ENCODE data around the gene TMEM245. TPM values are rescaled to one million over a fixed set of nuclear protein-coding genes. Genes with fewer than 3 reads are reported as not detected.

The TMEM245 gene
- total RNA-seq, 2 experiments from 2014 or later = 33.3 TPM

DNA sequence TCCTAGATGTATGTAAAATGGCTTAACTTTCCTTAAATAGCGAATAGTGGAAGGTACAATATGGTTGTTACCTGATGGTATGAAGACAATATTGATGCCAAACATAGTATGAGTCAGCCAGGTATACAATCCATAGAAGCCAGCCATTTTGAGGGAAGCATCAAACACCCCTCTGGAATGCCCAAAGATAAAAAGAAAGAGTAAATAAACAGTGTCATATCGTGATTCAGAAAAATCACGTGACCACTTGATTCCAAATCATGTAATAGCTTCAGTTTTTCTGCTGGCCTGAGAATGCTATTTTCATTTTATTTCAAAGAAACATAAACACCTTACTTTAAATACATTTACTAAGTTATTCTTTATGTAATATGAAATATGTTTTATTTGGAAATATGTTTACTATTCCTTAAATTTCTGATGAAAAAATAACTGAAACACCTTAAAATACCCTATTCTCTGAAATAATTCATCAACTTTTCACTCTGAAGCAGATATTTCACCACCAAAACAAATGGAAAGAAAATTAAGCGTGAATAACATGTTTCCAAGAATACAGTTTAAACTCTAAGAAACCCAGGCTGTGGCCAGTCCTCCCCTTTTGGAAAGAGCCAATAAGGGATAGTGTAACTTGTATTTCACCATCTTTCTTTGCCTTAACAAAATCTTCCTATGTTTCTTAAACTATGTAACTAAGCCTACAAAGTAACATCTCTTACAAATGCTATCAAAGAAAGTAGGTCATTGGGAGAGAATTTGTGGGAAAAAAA, 81.6 kb downstream of the TMEM245 start:
- DNase-seq = no peak
- H3K4me1 Mint-ChIP-seq = no peaks in the 10 kb centered on the region
- no peaks in the 10 kb centered on the region for H3K27me3 Mint-ChIP-seq
- no peak overlapping the region for H3K4me3 Mint-ChIP-seq
- peaks cover 49% of the 10 kb centered on the region for H3K36me3 Mint-ChIP-seq (ENCODE audit: low read depth)
- CTCF ChIA-PET = no interaction called here
- no peak overlapping the region for H3K27ac Mint-ChIP-seq
- POLR2A ChIA-PET = no interaction called here
- no peaks in the 10 kb centered on the region for H3K9me3 Mint-ChIP-seq

GRCh38 chr9:109036744-109037680, 82.7 kb downstream of the TMEM245 start:
- ChIA-PET CTCF (no interaction called here), POLR2A (no interaction called here)
- no peak for DNase-seq

GRCh38 chr9:109035684-109036423, 83.9 kb downstream of the TMEM245 start:
- DNase-seq = no peak
- CTCF ChIA-PET = no interaction called here

More at GRCh38 chr9:109036744-109037680, 82.7 kb downstream of the TMEM245 start:
- Mint-ChIP-seq H3K4me1 (no peaks in the 10 kb centered on the region), H3K36me3 (ENCODE audit: low read depth) (peaks cover 45% of the 10 kb centered on the region), H3K27ac (no peak overlapping the region), H3K9me3 (no peaks in the 10 kb centered on the region), H3K4me3 (no peak overlapping the region), H3K27me3 (no peaks in the 10 kb centered on the region)

DNA sequence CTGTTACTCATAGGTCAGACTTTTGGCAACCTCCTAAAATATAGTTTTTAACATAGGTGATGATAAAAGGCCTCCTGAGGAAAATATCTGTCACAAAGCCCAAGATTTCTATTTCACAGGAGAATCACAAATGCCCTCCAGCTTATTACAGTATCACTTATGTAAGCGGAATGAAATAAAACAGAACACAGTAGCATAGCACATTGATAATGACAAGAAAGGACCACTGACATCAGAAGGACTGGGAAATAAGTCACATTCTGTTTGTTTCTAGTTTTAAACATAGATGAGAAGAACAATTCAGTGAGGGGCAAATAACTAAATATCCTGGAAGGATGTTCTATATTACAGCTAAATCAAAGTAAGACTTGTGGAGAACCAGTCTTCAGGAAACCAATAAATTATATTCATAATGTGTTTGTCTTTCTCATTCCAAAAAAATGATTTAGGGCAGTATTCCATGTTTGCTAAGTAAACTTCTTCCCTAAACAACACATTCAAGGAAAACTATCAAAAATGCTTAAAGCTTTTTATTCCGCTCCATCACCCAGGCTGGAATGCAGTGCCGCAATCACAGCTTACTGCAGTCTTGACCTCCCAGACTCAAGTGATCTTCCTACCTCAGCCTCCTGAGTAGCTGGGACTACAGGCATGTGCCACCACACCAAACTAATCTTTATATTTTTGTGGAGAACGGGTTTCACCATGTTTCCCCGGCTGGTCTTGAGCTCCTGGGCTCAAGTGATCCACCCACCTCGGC, 85.6 kb downstream of the TMEM245 start:
- no peak overlapping the region for H3K4me3 Mint-ChIP-seq
- POLR2A ChIA-PET = interaction anchor here (1.2 kb wide), 1 partner anchor 22 kb away, joined by 3 read pairs; no protein-coding TSS in a partner anchor
- H3K27ac Mint-ChIP-seq = no peak overlapping the region

More at GRCh38 chr9:109035684-109036423, 83.9 kb downstream of the TMEM245 start:
- H3K36me3 Mint-ChIP-seq (ENCODE audit: low read depth) = peaks cover 49% of the 10 kb centered on the region
- no peak overlapping the region for H3K4me3 Mint-ChIP-seq
- no peak overlapping the region for H3K27ac Mint-ChIP-seq
- POLR2A ChIA-PET = no interaction called here
- H3K27me3 Mint-ChIP-seq = no peaks in the 10 kb centered on the region
- H3K9me3 Mint-ChIP-seq = no peaks in the 10 kb centered on the region
- no peaks in the 10 kb centered on the region for H3K4me1 Mint-ChIP-seq

DNA sequence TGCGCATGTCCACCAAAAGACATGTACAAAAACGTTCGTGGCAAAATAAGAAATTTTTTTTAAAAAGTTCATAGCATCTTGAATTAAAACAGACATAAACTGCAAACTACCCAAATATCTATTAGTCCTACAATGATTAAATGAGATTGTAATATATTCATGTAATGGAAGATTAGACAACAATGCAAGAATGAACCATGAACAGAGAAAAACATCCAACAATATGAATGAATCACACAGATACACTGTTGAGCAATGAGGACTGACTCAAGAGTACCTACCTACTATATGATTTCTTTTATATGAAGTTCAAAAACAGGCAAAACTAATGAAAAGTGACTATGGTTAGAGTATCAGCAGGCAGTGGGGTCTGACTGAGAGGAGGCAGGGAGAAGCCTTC, 88.5 kb downstream of the TMEM245 start:
- Mint-ChIP-seq H3K4me3 (no peak overlapping the region), H3K4me1 (no peaks in the 10 kb centered on the region), H3K27ac (no peak overlapping the region), H3K36me3 (ENCODE audit: low read depth) (peaks cover 46% of the 10 kb centered on the region), H3K9me3 (no peaks in the 10 kb centered on the region), H3K27me3 (no peaks in the 10 kb centered on the region)
- POLR2A ChIA-PET = no interaction called here
- CTCF ChIA-PET = no interaction called here
- DNase-seq = no peak

More for the DNA sequence above, 85.6 kb downstream of the TMEM245 start:
- no peak for DNase-seq
- H3K27me3 Mint-ChIP-seq = no peaks in the 10 kb centered on the region
- H3K9me3 Mint-ChIP-seq = no peaks in the 10 kb centered on the region
- CTCF ChIA-PET = no interaction called here
- H3K4me1 Mint-ChIP-seq = no peaks in the 10 kb centered on the region
- H3K36me3 Mint-ChIP-seq (ENCODE audit: low read depth) = peaks cover 52% of the 10 kb centered on the region

- Mint-ChIP-seq H3K4me1 (no peaks in the 10 kb centered on the region), H3K4me3 (no peak overlapping the region), H3K27ac (no peak overlapping the region), H3K27me3 (no peaks in the 10 kb centered on the region), H3K9me3 (no peaks in the 10 kb centered on the region), H3K36me3 (ENCODE audit: low read depth) (peaks cover 44% of the 10 kb centered on the region)
- DNase-seq = no peak
- ChIA-PET POLR2A (no interaction called here), CTCF (no interaction called here)
Measured at GRCh38 chr9:109030426-109030825, 89.3 kb downstream of the TMEM245 start.

DNA sequence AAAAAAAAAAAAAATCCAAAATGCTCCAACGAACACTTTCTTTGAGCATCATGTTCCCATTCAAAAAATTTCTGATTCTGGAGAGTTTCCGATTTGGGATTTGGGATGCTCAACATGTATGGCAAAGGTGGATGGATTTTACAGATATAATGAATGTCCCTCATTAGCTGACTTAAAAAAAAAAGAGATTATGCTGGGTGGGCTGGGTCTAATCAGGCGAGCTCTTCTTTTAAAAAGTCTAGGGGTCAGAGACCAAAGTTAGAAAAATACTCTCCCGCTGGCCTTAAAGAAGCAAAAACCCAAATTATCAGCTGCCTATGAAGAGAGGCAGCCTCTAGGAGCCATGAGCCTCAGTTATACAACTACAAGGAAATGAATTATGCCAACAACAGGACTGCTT, 91.3 kb downstream of the TMEM245 start:
- no peak for DNase-seq
- ChIA-PET CTCF (no interaction called here), POLR2A (no interaction called here)
- Mint-ChIP-seq H3K36me3 (ENCODE audit: low read depth) (peaks cover 38% of the 10 kb centered on the region), H3K4me3 (no peak overlapping the region), H3K4me1 (no peaks in the 10 kb centered on the region), H3K9me3 (no peaks in the 10 kb centered on the region), H3K27me3 (no peaks in the 10 kb centered on the region), H3K27ac (no peak overlapping the region)

DNA sequence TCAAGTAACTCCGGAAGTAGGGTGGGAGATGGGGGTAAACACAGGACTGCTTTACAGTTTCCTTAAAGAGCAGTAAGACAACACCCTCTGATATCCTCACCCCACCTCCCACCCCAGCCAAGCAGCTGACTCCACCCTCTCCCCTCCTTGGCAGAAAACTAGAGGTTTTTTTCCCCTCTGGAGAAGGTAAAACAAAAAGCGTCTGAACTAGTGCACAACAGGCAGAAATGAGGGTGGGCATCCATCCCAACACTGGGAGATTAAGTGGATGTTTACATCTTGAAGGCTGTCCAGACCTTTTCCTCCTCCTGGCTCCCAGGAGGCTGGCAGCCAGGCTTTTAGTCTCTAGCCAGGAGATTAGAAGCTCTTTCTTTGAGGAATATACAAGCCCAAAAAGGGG, 92.6 kb downstream of the TMEM245 start:
- POLR2A ChIA-PET = no interaction called here
- no peak overlapping the region for H3K4me3 Mint-ChIP-seq
- H3K36me3 Mint-ChIP-seq (ENCODE audit: low read depth) = peaks cover 32% of the 10 kb centered on the region

DNA sequence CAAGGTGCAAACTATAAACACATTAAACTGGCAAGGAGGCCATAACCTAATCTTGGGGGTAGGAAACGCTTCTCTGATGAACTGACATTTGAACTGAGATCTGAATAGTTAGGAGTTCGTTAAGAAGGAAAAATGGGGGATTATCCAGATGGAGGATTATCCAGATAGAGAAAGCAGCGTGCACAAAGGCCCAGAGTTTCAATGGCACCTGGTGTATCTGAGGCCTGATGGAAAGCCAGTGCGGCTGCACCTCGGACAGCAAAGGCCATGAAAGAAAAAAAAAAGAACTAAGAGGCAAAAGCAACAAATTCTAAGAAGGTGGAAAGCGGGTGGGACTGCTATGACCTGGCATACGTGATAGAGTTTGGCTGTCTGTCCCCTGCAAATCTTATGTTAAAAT, 93.4 kb downstream of the TMEM245 start:
- peaks cover 25% of the 10 kb centered on the region for H3K36me3 Mint-ChIP-seq (ENCODE audit: low read depth)
- no peak overlapping the region for H3K27ac Mint-ChIP-seq
- H3K9me3 Mint-ChIP-seq = no peaks in the 10 kb centered on the region
- no peak overlapping the region for H3K4me3 Mint-ChIP-seq
- ChIA-PET POLR2A (no interaction called here), CTCF (no interaction called here)
- no peak for DNase-seq
- no peaks in the 10 kb centered on the region for H3K4me1 Mint-ChIP-seq
- no peaks in the 10 kb centered on the region for H3K27me3 Mint-ChIP-seq

More for the DNA sequence above, 92.6 kb downstream of the TMEM245 start:
- H3K27ac Mint-ChIP-seq = no peak overlapping the region
- no peaks in the 10 kb centered on the region for H3K9me3 Mint-ChIP-seq
- H3K4me1 Mint-ChIP-seq = no peaks in the 10 kb centered on the region
- CTCF ChIA-PET = no interaction called here
- DNase-seq = no peak
- no peaks in the 10 kb centered on the region for H3K27me3 Mint-ChIP-seq

- Mint-ChIP-seq H3K36me3 (ENCODE audit: low read depth) (peaks cover 25% of the 10 kb centered on the region), H3K9me3 (no peaks in the 10 kb centered on the region), H3K27me3 (no peaks in the 10 kb centered on the region), H3K27ac (no peak overlapping the region), H3K4me1 (peaks cover 6% of the 10 kb centered on the region), H3K4me3 (no peak overlapping the region)
- ChIA-PET CTCF (no interaction called here), POLR2A (no interaction called here)
- no peak for DNase-seq
Measured at GRCh38 chr9:109022873-109023272, 96.9 kb downstream of the TMEM245 start.

DNA sequence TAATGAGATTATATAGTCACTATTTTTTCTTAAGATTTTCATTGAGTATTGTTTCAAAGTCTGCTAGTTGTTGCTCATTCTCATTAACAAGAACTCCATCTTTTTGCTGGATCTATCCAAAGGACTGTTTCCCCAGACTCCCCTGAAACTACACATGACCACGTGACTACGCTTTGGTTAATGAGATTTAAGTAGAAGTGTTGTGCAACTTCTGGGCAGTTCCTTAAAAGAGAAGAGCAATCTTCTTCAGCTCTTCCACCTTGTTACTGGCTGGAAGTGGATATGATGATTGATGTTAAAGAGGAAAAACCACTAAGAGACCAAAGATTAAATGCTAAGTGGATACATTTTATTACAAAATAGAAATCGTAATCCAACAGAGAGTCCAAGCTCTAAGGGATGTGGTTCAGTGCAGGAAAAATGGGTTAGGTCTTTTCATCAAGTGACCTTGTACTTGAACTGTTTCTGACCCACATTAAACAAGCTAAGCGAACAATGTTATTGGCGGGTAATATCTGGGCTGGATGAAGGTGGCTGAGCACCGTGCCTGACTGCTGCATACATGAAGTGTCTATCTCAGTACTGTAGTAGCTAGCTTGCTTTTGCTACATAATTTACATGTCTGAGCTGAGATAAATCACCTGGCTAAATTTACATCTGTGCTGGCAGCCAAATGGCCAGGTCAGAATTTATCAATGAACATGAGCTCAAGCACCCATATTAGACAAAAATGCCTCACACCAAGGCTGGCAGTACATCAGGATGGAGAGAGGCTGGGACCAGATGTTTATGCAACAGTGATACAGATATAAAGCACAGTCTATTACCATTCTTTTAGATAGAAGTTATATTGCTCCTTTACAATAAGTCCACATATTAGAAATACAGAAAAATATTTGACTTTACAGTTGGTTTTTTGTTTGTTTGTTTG, 98.9 kb downstream of the TMEM245 start:
- H3K36me3 Mint-ChIP-seq (ENCODE audit: low read depth) = peaks cover 24% of the 10 kb centered on the region
- H3K9me3 Mint-ChIP-seq = no peaks in the 10 kb centered on the region
- POLR2A ChIA-PET = no interaction called here
- CTCF ChIA-PET = no interaction called here
- DNase-seq = no peak
- H3K27me3 Mint-ChIP-seq = no peaks in the 10 kb centered on the region
- H3K4me3 Mint-ChIP-seq = no peak overlapping the region
- H3K27ac Mint-ChIP-seq = no peak overlapping the region
- peaks cover 6% of the 10 kb centered on the region for H3K4me1 Mint-ChIP-seq

DNA sequence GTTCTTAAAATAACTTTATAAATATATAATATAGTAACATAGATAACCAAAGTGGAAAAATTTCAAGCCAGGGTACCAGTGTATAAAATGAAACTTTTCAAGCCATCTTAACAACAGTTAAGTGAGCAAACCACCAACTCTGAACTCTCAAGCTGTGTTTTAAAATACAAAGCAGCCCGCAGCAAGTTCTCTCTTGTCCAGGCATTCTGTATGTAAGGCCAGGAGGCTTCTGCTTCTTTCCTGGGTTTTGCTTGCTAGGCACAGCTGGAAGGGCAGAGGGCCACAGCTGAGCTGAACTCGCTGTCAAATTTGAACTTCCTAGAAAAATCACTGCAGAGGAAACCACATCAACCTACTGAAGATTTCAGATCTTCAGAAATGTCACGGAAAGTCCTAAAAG, 99.6 kb downstream of the TMEM245 start:
- POLR2A ChIA-PET = no interaction called here
- no peaks in the 10 kb centered on the region for H3K9me3 Mint-ChIP-seq
- H3K4me1 Mint-ChIP-seq = peaks cover 6% of the 10 kb centered on the region
- DNase-seq = no peak
- H3K27ac Mint-ChIP-seq = no peak overlapping the region
- peaks cover 24% of the 10 kb centered on the region for H3K36me3 Mint-ChIP-seq (ENCODE audit: low read depth)
- no peak overlapping the region for H3K4me3 Mint-ChIP-seq
- CTCF ChIA-PET = no interaction called here
- no peaks in the 10 kb centered on the region for H3K27me3 Mint-ChIP-seq
